NCI-H510A (cell line): ENCODE data around the gene MBTPS1.
A peak's percentile ranks its signal among the peaks of the same experiment; 100 is the strongest.

ENCODE experiments used
- DNase-seq: peaks from one replicate; lab custom pipeline; 2025; lab: John Stamatoyannopoulos, UW

MBTPS1 gene

GRCh38 chr16:84116720-84117493, at the start of gene MBTPS1:
TSS of gene MBTPS1 (minus strand) at chr16:84116942. CDS start at chr16:84101783, 15,159 bp downstream.
- peak; percentile 95 for DNase-seq

DNA sequence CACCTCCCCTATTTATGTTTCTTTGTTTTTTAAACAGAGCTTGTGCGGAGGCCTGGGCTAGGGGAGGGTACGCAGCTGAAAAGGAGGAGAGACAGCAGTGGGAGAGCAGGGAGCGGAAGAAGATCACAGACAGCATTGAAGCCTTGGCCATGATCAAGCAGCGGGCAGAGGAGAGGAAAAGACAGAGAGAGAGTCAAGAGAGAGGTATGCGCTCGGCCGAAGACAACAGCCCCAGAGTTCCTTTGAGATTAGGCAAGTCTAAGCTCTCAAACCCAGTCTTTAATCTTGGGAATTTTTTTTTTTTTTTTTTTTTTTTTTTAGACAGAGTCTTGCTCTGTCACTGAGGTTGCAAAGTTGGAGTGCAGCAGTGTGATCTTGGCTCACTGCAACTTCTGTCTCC, 49.0 kb upstream of the MBTPS1 start:
- no peak for DNase-seq

DNA sequence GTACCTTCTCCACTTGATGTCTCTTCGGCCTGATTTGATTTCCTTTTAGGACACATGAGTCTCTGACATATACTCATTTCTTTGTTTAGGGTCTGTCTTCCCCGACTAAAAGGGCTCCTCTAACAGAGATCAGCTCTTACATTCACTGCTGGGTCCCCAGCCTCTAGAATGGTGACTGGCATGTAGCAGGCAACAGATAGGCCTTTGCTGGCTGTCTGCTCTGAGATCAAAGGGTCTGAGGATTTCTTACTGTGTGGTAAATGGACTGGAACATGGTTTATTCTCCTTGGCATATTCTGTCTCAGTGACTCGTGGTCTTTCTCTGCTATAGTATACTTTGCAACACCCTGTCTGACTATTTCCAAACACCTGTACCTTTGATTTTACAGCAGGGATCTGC, 45.1 kb upstream of the MBTPS1 start:
- no peak for DNase-seq

DNA sequence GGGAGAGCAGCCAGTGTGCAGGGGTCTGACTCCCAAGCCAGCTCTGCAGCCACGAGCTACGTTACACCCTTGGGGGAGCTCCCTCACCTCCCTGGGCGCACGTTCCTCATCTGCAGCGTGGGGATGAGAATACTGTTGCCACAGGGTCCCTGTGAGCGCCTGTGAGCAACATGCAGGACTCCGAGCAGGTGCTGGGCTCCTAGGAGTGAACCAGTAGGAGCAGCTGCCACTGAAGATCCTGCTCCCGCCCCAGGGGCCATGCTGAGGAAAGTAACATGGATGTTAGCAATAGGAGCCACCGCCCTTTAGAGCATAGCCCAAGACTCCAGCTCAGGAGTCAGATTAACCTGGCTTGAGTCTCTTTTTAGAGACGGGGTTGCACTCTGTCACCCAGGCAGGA, 44.3 kb upstream of the MBTPS1 start:
- no peak for DNase-seq

DNA sequence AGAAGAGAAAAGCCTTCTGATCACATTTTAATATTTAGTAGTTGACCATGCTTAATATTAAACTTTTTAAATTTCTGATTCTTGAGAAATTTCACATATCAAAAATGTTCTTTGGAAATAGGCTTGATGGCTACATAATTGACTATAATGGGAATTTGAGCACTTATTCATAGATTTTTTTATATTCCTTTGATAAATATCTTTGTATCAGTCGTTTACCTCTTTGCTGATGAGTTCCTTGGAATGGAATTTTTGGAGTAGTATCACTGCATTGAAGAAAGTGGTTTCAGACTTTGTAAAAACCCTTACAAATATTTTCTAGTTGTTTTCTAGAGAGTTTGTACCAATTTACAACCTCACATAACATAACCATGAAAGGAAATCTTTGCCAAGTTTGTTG, 43.1 kb upstream of the MBTPS1 start:
- DNase-seq: no peak

DNA sequence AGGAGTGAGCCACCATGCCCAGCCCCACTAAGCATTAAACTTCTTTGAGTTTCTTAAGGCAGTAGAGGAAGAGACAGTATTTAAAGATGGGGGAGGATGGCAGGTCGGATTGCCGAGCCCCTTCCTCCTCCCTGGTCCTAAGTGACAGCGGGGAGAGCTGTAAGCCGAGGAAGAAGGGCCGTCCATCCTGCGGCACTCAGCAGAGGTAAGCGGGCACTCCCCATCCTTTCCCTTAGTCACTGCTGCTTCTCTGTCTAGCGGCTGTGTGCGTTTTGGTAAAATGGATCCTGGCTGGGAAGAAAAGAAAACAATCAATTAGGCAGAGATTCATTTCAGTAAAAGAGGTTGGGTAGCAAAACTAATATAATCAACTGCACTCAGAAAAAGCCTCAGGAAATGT, 42.3 kb upstream of the MBTPS1 start:
- DNase-seq: no peak

- no peak for DNase-seq
Observed at GRCh38 chr16:84156342-84156784, 39.6 kb upstream of the MBTPS1 start.

- no peak for DNase-seq
Observed at GRCh38 chr16:84155771-84156170, 39.0 kb upstream of the MBTPS1 start.

- no peak for DNase-seq
Observed at GRCh38 chr16:84155226-84155625, 38.5 kb upstream of the MBTPS1 start.

GRCh38 chr16:84153660-84154214, 37.0 kb upstream of the MBTPS1 start:
- DNase-seq: no peak

- DNase-seq: no peak
Observed at GRCh38 chr16:84150926-84151325, 34.2 kb upstream of the MBTPS1 start.

DNA sequence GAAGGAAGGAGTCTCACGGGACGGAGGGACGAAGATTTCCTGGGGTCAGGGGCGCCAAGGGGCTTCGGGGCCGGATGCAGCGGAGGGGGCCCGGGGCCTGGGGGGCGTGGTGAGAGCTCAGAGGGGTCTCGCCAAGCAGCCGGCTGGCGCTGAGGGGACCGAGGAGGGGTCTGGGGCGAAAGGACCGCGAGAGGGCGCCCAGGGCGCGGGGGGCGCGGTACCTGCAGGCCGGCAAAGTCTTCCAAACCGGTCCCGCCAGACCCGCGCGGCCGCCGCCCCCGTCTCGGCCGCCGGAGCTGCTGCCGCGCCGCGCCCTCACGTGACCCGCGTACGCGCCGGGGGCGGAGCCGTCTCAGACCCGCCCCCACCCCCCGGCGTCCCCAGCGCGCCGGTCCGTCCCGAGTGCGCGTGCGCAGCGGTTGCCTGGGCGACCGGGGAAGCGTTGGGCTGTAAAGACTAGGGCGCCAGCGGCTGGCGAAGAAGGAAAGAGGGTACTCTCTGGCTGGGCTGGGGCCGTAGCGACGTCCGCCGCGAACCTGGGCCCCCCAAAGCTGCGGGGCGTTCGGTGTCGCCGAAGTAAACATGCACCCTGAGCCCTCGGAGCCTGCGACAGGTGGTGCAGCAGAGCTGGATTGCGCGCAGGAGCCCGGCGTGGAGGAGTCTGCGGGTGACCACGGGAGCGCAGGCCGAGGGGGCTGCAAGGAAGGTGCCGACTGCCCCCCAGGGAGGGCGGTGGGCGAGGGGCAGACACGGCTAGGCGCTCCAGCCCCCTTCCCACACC, 28.3 kb upstream of the MBTPS1 start, which contains the start of the genes DNAAF1 and HSDL1:
Gene DNAAF1, plus strand, starts transcription at position 450 of the 781 bp plus-strand sequence. Its CDS starts 133 bp downstream, at position 583.
Gene HSDL1, minus strand, starts transcription at position 319 of the 781 bp plus-strand sequence. CDS start 13,856 bp downstream, outside the sequence.
- peak; percentile 76 for DNase-seq

DNA sequence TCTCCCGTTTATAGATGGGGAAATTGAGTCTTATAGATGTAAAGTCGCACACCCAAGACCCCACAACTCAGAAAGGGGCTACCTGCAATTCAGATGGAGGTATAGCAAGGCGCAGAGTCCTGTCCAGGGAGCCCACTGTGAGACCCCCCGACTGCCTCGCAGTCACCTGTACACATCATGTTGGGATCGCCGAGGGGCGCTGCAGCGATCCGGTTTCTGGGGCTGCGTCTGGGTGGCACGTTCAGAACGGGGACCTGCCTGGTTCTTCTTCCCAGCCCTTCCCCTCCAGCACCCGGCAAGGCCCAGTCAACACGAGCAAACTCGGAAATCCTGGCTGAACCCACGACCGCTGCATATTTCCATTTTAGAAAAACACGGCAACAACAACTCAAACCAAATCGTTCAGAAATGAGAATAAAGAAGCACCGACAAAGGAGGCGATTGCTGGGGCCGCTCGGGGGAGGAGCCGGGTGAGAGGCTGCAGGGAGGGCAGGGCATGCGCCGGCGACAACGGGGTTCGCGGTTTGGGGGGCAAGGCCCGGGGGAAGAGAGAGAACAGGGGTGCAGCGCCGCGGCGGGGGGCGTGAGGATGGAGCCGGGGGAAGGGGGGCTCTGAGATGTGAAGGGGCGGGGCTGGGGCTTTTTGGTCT, 27.6 kb upstream of the MBTPS1 start:
- peak; percentile 5 for DNase-seq

GRCh38 chr16:84143784-84144199, 27.1 kb upstream of the MBTPS1 start:
- peak; percentile 25 for DNase-seq

- no peak for DNase-seq
Observed at GRCh38 chr16:84143081-84143480, 26.3 kb upstream of the MBTPS1 start.

DNA sequence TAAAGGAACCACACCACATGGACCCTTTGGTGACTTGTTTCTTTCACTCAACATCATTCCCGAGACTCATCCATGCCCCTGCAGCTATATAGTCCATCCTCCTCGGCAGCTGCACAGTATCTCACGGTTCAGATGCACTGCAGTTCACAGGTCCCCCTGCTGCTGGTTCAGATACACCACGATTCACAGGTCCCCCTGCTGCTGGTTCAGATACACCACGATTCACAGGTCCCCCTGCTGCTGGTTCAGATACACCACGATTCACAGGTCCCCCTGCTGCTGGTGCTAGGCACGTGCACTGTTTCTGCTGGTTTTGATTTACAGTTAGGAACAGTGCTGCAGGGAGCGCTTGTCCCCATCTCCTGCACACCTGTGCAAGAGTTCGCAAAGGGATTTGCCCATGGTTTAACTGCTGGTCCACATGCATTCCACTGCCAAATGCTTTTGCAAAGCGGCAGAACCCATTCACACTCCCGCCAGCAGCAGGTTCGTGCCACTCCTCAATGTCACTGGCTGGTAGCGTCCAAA, 24.5 kb upstream of the MBTPS1 start:
- DNase-seq: peak; percentile 23

GRCh38 chr16:84139628-84140258, 23.0 kb upstream of the MBTPS1 start:
- no peak for DNase-seq

DNA sequence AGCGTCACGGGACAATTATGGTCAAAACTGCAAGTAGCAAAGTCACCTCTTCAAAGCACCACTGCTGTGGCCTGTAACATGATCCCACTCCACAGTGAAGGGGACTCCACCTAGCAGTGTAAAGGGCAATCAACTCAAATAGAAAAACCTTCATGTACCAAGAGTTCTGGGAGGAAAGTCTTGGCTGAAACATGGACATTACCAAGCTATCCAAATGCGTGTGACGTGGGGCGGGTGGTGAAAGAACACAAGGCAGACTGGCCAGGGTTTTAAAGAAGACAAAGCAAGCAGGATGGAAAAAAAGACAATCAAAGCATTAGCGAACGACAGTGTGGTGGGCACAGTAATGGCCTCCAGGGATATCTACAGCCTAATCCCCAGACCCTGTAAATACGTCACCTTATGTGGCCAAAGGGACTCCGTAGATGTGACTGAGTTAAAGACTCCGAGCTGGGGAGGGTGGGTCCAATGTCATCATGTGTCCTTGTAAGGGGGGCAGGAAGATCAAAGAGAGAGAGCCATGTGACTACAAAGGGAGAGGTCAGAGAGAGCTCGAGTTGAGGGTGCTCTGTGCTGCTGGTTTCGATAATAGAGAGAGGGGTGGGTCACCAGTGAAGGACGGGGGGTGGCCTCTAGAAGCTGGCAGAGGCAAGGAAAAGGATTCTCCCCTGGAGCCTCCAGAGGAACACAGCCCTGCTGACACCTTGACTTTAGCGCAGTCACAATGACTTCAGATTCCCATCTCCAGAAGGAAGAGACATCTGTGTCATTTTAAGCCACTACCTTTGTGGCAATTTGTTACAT, 22.3 kb upstream of the MBTPS1 start:
- peak; percentile 71 for DNase-seq

DNA sequence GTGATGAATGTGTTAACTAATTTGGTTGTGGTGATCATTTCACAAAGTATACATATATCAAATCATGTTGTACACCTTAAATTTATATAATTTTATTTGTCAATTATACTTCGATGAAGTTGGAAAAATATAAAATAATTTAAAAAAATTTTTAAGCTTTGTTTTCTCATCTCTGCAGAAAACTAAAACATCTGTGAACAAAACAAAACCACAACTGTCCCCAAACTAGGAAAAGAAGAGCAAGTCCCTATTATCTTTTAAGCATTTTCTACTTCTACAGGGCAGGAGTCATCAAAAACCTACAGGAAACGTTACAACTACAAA, 21.7 kb upstream of the MBTPS1 start:
- DNase-seq: no peak

GRCh38 chr16:84137769-84138357, 21.1 kb upstream of the MBTPS1 start:
- no peak for DNase-seq
